ENCODE results near the gene TPRX2. TPM values are rescaled to one million over a fixed set of nuclear protein-coding genes. Genes with fewer than 3 reads are reported as not detected.

Gene TPRX2
- total RNA-seq, 4 donors from 2014 or later = not detected

GRCh38 chr19:47886010-47886559, 27.1 kb downstream of the TPRX2 start, which contains the start of gene SULT2A1:
Gene SULT2A1, minus strand, starts transcription at chr19:47886315. Its CDS starts 58 bp downstream, at chr19:47886257.
- no peak within 1 kb of the TSS for H3K4me3 ChIP-seq
- intact Hi-C loops (cut with DNase I; ENCODE audit: low total_unique reads) = no loop called here

GRCh38 chr19:47890865-47891621, 32.0 kb downstream of the TPRX2 start:
- Histone ChIP-seq H3K9me3 (peaks cover 0 to 4% (median 3%) of the 10 kb centered on the region in 3 donors), H3K4me1 (no peaks in the 10 kb centered on the region), H3K4me3 (no peak overlapping the region), H3K27me3 (no peaks in the 10 kb centered on the region), H3K27ac (no peak overlapping the region), H3K36me3 (no peaks in the 10 kb centered on the region)
- ATAC-seq (no peak), DNase-seq (no peak)
- intact Hi-C loops (cut with DNase I; ENCODE audit: low total_unique reads) = no loop called here
- in situ Hi-C loops (cut with MboI; ENCODE audit: low sequenced_read_pairs in 4 of 4) = no loop called here
- TF ChIP-seq CTCF (IDR thresholded peaks at IDR 0.05 in 4 of 5, conservative IDR thresholded peaks at IDR 0.05 in 1 of 5) (no peak), POLR2A (IDR thresholded peaks at IDR 0.05) (no peak)

More at GRCh38 chr19:47886010-47886559, 27.1 kb downstream of the TPRX2 start, which contains the start of gene SULT2A1:
- ATAC-seq = no peak
- H3K4me1 ChIP-seq = no peaks in the 10 kb centered on the region
- H3K9me3 ChIP-seq = no peaks in the 10 kb centered on the region
- H3K27me3 ChIP-seq = peaks cover 0 to 3% (median 0%) of the 10 kb centered on the region in 3 donors
- H3K27ac ChIP-seq = no peak within 1 kb of the TSS
- no peak for DNase-seq
- in situ Hi-C loops (cut with MboI; ENCODE audit: low sequenced_read_pairs in 4 of 4) = no loop called here
- H3K36me3 ChIP-seq = no peaks in the 10 kb centered on the region
- TF ChIP-seq POLR2A (IDR thresholded peaks at IDR 0.05) = no peak
- TF ChIP-seq CTCF (IDR thresholded peaks at IDR 0.05 in 4 of 5, conservative IDR thresholded peaks at IDR 0.05 in 1 of 5) = no peak

GRCh38 chr19:47891622-47891922, 32.5 kb downstream of the TPRX2 start:
- no peak for ATAC-seq
- Histone ChIP-seq H3K36me3 (no peaks in the 10 kb centered on the region), H3K4me1 (no peaks in the 10 kb centered on the region), H3K27ac (no peak overlapping the region), H3K9me3 (peaks cover 0 to 5% (median 3%) of the 10 kb centered on the region in 3 donors), H3K27me3 (no peaks in the 10 kb centered on the region), H3K4me3 (no peak overlapping the region)
- no peak for TF ChIP-seq POLR2A (IDR thresholded peaks at IDR 0.05)
- no peak for TF ChIP-seq CTCF (IDR thresholded peaks at IDR 0.05 in 4 of 5, conservative IDR thresholded peaks at IDR 0.05 in 1 of 5)
- in situ Hi-C loops (cut with MboI; ENCODE audit: low sequenced_read_pairs in 4 of 4) (no loop called here), intact Hi-C loops (cut with DNase I; ENCODE audit: low total_unique reads) (no loop called here)
- no peak for DNase-seq

- TF ChIP-seq POLR2A (IDR thresholded peaks at IDR 0.05) (no peak), CTCF (IDR thresholded peaks at IDR 0.05 in 4 of 5, conservative IDR thresholded peaks at IDR 0.05 in 1 of 5) (no peak)
- H3K9me3 ChIP-seq = peaks cover 0 to 5% (median 3%) of the 10 kb centered on the region in 3 donors
- ATAC-seq = no peak
- intact Hi-C loops (cut with DNase I; ENCODE audit: low total_unique reads) = no loop called here
- in situ Hi-C loops (cut with MboI; ENCODE audit: low sequenced_read_pairs in 4 of 4) = no loop called here
- no peaks in the 10 kb centered on the region for H3K27me3 ChIP-seq
- no peak overlapping the region for H3K27ac ChIP-seq
- no peaks in the 10 kb centered on the region for H3K4me1 ChIP-seq
- DNase-seq = no peak
- no peaks in the 10 kb centered on the region for H3K36me3 ChIP-seq
- no peak overlapping the region for H3K4me3 ChIP-seq
These were observed 33.1 kb downstream of the TPRX2 start for GRCh38 chr19:47891923-47892666.

All from gastrocnemius medialis (tissue), 4 donors.